Activated naive CD8-positive, alpha-beta T cell treated with anti-CD3 and anti-CD28 coated beads, Interleukin-2, amount 50 U/mL, for 16 hours (primary cell): ENCODE data around the gene XXYLT1.

ENCODE experiments used
- DNase-seq: peaks from one replicate; pipeline ENCODE4 v3.0.0-alpha.2; 2020; ENCODE audit warnings: low read depth, low spot score

XXYLT1 gene

DNA sequence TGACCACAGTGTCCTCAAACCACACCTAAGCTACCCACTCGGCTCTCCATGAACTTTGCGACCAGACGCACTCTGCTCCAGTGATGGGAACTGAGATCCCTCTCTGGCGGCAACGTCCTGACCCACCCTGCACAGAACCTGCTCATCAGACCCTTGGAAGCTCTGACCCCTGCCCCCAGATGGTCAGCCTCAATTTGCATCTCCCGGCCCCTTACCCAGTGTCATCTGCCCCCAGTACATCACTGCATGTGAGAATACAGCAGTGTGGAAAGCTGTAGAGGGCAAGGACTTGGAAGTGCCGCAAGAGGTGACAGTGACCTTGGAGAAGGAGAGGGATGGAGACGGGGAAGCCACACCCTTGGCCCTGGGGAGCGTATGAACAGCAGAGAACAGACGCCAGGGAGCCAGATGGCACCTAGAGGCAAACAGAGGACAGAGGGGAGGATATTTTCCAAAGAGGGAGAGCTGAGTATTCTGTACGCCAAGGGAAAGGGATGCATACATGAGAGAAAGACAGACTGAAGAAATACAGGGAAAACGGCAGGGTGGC is 192.0 kb downstream of the XXYLT1 start:
- no peak for DNase-seq

DNA sequence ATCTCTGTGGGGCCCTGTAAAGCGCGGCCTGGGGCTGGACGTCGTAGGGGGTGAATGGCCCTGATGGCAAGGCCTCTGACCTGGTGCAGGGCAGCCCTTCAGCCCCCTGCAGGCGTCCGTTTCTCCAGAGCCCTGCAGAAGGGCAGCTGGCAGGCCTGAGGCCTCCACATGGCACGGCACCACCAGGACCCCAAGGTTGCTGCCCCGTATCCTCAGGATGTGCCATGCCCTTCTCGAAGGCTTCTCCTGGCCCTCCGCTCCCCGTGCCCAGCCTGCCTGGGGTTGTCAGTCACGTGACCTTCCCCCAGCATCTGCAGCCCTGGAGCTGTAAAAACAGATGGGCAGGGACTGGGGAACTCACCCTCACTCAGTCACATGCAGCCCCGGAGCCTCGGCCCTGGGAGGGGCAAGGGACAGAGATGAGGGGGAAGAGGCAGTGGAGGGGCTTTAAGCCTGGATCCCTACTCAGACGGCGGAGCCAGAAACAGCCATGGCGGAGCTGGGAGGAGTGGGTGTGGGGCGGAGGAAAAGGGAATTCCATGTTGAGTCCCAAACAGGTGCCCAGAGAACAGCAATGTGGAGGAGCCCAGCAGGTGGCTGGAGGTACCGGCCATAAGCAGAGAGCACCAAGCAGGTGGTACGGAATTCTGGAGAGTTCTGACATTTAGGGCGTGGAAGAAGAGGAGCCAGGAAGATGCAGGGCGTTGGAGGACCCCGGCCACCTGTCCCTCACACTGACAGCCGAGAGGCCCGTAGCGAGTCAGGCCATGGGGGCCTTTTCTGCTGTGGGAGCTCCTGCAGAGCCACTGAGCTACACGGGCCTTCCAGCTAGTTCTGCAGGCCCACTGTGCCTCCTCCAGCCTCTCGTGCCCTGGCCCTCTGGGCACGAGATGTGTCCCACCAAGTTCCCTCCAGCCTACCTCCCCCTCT is 193.1 kb downstream of the XXYLT1 start:
- no peak for DNase-seq

DNA sequence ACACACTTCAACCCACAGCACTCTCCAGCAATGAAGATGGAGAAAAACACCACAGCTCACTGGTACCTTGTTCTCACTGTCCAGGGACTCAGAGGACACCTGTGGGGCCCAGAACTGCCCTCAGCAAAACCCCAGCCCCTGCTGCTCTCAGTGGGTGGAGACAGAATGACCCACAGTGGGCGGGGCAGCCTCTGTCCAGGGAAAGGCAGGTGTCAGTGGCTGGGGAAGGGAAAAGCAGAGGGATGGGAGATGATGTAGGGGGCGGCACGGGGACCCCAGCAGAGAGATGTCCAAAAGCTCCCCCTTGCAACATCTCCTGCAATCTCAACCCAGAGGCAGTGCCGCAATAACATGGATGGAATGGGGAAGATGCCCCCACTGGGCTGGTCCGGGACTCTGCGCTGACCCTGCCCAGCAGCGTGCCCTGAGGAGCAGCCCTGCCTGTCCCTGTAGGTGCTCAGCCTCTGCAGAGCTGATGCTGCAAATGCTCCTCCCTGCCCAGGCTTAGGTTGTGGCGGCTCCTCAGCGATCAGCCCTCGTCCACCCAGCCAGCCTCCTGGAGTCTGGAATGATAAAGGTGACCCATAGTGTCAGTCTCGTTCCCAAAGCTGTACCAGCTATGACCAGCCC is 193.9 kb downstream of the XXYLT1 start:
- no peak for DNase-seq

DNA sequence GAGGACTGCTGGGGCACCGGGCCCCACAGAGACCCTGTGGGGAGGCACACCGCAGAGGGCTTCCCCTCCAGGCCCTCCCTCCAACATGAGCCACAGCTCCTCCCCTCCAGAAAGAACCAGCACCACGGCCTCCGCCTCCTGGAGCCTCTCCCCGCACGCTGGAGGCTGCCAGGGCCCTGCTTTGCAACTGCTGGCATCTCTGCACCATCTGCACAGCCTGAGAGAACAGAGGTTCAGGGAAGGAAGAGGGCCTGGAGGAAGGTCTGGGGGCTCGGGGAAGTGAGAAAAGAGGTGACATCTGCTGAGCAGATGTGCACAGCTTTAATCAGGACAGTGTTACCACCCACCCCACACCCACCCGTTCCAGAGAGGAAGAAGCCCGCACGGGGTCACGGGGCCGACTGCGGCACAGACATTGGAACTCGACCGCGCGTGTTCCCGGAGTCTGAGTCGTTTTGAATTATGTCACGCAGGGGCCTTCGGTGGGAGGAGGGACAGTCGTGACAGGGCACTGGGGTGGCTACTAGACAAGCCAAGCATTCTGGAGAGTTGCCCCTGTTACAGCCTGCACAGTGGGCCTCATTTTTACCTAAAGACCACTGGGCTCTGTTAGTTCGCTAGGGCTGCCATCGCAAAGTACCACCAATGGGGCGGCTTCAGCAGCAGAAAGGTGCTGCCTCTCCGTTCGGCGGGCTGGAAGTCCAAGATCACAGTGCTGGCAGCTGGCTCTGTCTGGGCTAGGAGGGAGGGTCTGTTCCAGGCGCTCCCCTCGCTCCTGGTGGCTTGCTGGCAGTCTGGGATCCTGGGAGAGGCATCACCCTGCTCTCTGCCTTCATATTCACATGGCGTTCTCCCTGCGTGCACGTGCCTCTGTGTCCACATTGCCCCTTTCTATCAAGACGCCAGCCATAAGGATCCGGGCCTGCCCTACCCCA is 194.8 kb downstream of the XXYLT1 start:
- DNase-seq: no peak

DNA sequence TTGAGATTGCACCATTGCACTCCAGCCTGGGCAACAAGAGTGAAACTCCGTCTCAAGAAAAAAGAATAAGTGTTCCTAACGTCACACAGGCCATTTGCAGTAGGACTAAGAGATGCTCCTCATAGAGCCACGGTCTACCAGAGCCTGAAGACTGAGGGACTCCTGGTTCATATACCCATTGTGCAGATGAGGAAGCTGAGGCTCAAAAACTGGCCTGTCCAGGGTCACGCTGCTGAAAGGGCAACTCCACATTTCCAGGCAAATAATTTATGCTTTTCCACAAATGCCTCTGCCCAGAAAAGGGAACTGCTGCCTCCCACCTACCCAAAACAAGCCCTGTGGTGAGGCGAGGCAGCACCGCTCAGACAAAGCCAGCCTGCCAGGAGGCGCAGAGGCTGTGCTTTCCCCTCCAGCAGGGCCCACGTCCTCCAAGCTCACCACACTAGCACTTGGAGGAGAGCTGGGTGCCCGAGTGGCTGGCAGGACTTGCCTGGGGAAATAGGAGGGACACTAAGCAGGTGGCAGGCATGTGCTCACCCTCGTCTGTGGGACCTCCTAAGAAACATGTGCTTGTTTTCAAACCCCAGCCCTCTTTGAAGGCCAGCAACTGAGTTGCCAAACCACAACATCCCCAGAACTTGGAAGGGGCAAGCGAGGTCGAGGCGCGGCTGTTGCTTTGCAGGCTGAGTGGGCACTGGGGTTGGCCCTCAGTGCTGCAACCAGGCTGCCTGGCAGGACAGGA is 195.6 kb downstream of the XXYLT1 start:
- DNase-seq: no peak

DNA sequence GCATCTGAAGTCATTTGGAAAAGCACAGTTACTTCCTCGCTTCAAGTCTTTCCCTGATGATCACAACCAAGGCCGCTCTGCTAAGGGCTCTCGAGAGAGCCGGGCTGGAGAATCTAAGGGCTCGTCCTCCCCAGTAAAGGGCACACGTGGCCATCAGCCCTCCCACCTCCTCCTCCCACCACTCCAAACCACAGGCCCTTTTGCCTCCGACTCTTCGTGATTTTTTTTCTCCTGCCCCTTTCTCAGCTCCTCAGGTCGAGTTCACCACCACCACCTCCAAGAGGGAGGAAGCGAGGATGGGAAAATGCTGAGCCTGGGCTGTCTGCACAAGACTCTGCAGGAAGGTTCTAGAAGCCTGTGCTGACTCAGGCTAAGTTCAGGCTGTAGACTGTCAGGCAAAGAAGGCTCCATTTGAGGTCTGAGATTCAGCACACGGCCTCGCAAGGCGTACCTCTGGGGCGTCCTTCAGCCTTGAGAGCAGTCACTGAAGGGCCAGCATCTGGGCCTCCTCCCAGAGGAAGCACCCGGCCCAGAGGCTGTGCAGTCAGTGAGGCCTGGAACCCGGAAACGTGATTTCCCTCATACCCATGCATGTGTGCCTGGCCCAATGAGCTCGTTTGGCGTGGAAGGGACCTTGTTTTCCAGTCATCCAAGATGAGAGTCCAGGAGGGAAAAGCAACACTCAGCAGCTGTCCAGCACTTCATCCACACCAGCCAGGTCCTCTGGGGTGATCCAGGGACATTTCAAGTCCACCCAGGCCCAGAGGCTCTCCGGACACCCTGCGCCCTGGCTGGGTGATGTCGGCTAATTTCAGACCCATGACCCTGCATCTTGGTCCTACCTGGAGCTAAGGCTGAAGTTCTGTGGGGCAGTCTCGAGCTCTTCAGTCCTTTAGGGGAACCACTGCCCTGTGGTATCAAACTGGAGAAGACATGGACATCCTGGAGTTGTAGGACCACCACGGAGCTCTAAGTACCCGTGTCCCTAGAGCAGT is 196.8 kb downstream of the XXYLT1 start:
- DNase-seq: no peak

DNA sequence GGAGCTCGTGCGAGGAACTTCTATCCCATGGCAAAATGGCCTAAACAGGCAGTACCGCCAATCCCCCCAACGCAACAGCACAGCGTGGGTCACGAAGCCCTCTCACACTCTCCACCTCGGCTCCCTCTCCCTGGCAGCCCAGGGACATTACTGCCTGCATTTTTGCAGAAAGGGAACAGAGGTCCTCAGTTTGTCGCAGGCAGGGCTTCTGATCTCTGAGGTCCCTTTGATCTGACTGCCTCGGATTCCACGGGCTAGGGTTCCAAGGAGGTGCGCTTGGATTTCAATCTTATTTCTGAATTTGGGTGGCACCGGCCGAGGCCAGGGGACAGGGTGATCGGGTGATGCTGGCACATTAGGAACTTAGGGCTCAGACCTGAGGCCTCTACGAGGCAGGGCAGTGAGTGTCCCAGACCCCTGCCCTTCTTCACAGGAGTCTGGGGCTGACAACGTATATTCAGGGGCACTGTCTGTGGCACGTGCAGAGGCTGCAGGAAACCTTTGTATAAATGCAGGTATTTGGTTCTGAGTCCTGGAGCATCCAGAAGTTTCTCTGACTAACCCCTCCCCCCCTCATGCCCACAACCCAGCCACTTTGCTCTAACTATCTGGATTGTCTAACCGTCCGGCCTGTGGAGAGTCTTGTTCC is 197.9 kb downstream of the XXYLT1 start:
- DNase-seq: no peak

DNA sequence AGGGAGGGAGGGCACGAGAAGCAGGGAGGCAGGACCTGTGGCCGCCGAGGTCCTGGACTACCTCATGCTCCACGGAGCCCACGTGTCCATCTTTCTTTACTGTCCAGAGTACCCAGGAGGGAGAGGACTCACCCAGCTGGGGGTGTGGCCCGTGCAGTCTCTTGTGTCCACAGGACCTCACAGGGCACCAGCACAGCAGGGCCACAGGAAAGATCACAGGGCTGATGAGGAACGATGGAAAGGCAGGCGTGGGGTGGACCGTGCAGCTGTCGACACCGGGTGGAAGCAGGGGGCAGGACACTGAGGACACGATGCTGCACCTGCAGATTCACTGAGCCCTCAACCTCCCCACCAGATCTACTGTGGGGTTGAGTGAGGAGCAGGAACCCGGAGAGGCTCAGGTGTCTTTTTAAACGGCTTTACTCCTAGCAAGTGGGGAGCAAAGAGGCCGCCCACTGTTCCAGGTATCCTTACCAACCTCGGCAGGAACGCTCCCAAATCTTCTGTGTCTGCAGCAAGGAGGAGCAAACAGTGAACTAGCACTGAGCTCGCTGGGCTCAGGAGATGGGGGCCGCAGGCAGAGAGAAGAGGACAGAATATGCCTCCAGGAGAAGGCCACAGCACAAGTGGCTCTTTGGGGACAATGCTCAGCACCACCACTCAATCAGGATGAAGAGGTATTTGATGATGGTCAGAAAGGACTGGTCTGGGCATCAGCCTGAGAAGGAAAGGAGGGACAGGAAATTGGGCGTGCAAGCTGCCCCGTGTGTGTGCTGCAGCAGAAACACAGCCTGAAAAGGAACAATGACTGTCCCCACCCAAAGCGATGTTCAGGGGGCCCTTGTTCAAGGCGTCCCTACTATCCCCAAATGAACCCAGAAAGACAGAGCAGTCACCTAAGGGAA is 198.8 kb downstream of the XXYLT1 start:
- DNase-seq: no peak

DNA sequence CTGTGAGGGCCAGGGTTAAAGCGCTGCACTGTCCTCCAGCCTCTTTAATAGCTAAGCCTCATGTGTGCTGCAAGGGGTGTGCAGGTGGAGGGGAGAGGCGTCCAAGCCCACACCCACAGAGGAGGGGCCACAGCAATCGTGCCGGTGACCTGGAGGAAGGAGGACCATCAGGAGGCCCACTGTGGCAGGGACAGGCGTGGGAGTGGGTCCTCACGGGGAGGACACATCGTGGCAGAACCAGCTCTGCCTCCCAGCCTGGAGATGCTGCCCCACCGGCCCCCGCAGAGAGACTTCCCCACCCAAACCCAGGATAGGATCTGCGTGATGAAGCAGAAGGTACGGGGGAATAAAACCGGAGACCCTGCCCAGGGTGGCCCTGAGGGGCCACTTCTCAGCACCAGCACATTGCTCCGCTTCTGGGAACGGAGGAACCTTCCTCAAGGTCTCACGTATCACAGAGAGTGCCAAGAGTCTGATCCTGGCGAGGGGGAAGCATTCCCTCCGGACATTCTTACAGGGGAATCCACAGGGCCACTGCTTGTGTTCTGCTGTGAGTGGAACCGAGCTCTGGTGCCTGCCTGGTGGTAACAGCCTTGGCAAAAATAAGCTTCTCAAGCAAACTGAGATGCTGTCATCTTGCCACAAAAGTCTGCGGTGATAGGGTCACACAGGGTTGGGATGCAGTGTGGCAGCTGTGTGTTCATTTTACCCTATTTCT is 199.8 kb downstream of the XXYLT1 start:
- no peak for DNase-seq

DNA sequence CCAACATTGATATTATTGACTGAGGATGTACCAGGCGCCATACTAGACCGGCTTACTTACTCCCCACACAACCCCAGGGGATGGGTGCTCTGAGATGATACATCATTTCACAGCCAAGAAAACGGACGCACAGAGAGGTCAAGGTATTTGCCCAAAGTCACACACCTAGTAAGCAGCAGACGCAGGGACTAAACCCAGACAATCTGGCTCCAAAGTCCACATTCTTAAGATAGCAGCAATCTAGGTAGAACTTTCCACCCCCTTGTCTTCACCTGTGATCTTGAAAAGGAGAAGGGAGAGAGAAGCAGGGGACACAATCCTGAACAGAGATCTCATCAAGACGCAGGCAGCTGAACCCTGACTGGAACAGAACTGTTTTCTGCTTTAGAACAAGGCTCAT is 200.6 kb downstream of the XXYLT1 start:
- no peak for DNase-seq

DNA sequence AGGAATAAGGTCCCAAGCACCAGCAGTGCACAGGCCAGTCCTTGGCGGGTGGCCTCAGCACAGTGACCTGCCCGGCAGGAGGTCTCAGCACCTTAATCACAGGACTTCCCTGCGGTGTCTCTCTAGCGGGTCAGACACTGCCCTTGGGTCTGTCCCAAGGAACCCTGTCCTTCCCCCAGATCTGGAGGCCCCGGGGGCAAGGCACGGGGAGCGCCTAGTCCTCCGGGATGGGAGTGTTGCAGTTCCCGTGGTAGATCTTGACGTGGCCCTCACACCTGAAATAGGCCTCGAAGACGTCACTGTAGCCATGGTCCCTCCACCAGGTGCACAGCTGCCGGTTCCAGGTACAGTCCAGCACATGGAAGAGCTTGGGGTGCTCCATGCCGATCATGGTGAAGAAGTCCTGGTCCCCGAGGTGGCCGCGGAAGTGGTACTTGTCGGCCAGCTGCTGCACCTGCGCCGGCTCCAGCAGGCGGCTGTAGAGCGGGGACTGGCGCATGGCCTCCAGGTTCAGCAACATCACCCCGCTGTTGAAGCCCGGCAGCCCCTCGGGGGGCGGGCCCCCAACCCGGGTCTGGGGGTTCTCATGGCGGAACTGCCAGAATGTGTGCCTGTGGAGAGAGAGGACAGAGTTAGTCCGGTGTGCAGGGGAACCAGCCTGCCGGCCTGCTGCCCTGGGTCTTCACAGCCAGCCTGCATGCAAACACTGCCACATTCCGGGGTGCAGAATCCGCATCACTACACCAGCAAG is 201.3 kb downstream of the XXYLT1 start:
- DNase-seq: no peak

DNA sequence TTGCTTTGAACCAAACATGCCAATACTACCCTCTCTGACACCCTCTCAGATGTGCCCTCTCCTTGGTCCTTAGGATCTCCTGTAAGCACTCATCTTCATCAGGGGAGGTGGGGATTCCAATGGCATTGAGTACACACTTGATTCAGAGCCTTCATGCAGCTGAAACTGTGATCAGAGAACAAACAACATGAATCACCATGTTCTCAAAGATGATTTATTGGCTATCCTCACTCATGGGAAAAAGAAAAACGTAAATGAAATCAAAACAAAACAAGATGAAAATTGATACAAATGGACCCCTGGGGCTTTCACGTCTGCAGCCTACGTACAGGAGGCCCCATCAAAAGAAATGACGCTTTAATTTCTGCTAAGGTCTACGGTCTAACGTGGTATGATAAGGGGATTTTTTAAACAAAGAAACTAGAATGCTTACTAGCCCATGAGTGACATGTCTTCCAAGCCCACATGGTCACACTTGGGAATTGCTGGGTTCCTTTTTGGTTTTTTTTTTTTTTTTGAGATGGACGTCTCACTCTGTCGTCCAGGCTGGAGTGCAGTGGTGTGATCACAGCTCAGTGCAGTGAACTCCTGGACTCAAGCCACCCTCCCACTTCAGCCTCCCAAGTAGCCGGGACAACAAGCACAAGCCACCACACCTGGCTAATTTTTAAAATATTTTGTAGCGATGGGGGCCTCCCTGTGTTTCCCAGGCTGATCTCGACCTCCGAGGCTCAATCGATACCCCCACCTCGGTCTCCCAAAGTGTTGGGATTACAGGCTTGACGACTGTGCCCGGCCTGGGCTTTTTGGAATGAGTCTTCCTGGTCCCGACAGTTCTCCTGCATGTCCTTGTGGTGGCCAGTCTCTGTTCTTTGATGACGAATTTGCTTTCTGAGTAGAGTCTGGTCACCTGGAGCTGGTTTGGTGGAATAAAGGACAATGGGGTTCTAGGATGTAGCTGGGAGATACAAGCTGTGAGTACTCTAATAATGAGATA is 202.6 kb downstream of the XXYLT1 start:
- no peak for DNase-seq

DNA sequence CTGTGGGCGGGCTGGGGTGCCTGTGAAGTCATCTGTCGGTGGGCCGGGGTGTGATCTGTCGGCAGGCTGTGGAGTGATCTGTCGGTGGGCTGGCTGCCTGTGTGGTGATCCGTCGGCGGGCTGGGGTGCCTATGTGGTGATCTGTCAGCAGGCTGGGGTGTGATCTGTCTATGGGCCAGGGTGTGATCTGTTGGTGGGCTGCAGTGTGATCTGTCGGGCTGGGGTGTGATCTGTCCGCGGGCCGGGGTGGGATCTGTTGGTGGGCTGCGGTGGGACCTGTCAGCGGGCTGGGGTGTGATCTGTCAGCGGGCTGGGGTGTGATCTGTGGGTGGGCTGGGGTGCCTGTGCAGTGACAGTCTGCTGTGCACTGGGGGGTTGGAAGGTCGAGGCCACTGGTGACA is 204.5 kb downstream of the XXYLT1 start:
- no peak for DNase-seq

DNA sequence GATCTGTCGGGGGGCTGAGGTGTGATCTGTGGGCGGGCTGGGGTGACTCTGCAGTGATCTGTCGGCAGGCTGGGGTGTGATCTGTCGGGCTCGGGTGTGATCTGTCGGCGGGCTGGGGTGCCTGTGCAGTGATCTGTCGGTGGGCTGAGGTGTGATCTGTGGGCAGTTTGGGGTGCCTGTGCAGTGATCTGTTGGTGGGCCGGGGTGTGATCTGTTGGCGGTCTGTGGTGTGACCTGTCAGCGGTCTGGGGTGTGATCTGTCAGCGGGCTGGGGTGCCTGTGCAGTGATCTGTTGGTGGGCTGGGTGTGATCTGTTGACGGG is 205.1 kb downstream of the XXYLT1 start:
- DNase-seq: no peak

DNA sequence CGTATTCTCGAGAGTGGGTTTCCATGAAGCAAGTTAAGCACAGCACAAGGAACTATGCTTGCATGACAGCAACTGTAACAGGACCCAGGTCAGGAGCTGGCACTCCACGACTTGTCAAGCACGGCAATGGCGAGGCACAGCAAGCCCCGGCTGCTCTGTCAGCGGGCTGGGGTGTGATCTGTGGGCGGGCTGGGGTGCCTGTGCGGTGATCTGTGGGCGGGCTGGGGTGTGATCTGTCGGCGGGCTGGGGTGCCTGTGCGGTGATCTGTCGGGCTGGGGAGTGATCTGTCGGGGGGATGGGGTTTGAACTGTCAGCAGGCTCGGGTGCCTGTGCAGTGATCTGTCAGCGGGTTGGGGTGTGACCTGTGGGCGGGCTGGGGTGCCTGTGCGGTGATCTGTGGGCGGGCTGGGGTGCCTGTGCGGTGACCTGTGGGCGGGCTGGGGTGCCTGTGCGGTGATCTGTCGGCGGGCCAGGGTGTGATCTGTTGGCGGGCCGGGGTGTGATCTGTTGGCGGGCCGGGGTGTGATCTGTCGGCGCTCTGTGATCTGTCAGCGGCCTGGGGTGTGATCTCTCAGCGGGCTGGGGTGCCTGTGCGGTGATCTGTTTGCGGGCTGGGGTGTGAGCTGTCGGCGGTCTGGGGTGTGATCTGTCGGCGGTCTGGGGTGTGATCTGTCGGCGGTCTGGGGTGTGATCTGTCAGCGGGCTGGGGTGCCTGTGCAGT is 205.7 kb downstream of the XXYLT1 start:
- DNase-seq: no peak
